Tibial nerve (tissue), 4 donors: Measurements from ENCODE around the gene SORCS2. TPM values are rescaled to one million over a fixed set of nuclear protein-coding genes. Genes with fewer than 3 reads are reported as not detected.

Source experiments
- DNase-seq, 2 donors: peaks; one replicate each; pipeline ENCODE4 v3.0.0-alpha.2; 2019; ENCODE audit warnings: low spot score in 2 of 2
- H3K27ac ChIP-seq, 4 donors: fragments of 200-600 bp; sonication (generic) in 3 of 4; one replicate each; pipeline ENCODE4 v1.5.1; 2017 to 2019; ENCODE audit warnings: mild to moderate bottlenecking in 1 of 4
- H3K27me3 ChIP-seq, 2 donors: fragments of 200-600 bp; sonication (generic) in 1 of 2; one replicate each; pipeline versions ENCODE4 v1.5.1 to v1.6.0; 2017 to 2019
- H3K36me3 ChIP-seq, 3 donors: fragments of 200-600 bp; sonication (generic); one replicate each; pipeline ENCODE4 v1.5.1; 2018 to 2019
- H3K4me1 ChIP-seq, 4 donors: fragments of 200-600 bp; sonication (generic) in 3 of 4; one replicate each; pipeline ENCODE4 v1.5.1; 2017 to 2019
- H3K4me3 ChIP-seq, 4 donors: fragments of 200-600 bp; sonication (generic) in 3 of 4; one replicate each; pipeline ENCODE4 v1.5.1; 2017 to 2019; ENCODE audit warnings: mild to moderate bottlenecking in 1 of 4, moderate library complexity in 1 of 4
- H3K9me3 ChIP-seq, 4 donors: fragments of 200-600 bp; sonication (generic) in 3 of 4; one replicate each; pipeline ENCODE4 v1.5.1; 2017 to 2019
- EP300 ChIP-seq, 2 donors: sonication (generic); formaldehyde crosslinking; IDR thresholded peaks; one replicate each; pipeline ENCODE4 v1.6.1; 2017; ENCODE audit warnings: antibody characterized with exemption in 2 of 2, mild to moderate bottlenecking in 1 of 2
- POLR2A ChIP-seq, 2 donors: fragments of 450-650 bp; IDR thresholded peaks; one replicate each; pipeline ENCODE4 v1.6.1; 2017; ENCODE audit warnings: antibody characterized with exemption in 2 of 2, mild to moderate bottlenecking in 2 of 2, moderate library complexity in 2 of 2
- WGBS, 2 donors: methylation state at CpG; one replicate each; pipeline ENCODE4 v1.1.5; 2018; 5-methylcytosine and 5-hydroxymethylcytosine counted together
- total RNA-seq, 4 donors: library from RNA; depleted of rRNA; stranded (reverse); fragments of >200 nt; gene quantifications; one replicate each; pipeline ENCODE4 v1.1.0, GENCODE V29; 2016
- TF ChIP-seq, protein P1 (sequence below), 5 experiments: fragments of 200-600 bp in 3 of 5; fragments of 450-650 bp in 2 of 5; sonication (generic) in 3 of 5; IDR thresholded peaks; one replicate each; pipeline ENCODE4 v1.5.1; 2016 to 2019; ENCODE audit warnings: antibody characterized with exemption in 5 of 5, mild to moderate bottlenecking in 3 of 5, moderate library complexity in 2 of 5

The SORCS2 gene
- total RNA-seq, 4 donors from 2014 or later: 15.6 to 48.9 (median 38.3) TPM

DNA sequence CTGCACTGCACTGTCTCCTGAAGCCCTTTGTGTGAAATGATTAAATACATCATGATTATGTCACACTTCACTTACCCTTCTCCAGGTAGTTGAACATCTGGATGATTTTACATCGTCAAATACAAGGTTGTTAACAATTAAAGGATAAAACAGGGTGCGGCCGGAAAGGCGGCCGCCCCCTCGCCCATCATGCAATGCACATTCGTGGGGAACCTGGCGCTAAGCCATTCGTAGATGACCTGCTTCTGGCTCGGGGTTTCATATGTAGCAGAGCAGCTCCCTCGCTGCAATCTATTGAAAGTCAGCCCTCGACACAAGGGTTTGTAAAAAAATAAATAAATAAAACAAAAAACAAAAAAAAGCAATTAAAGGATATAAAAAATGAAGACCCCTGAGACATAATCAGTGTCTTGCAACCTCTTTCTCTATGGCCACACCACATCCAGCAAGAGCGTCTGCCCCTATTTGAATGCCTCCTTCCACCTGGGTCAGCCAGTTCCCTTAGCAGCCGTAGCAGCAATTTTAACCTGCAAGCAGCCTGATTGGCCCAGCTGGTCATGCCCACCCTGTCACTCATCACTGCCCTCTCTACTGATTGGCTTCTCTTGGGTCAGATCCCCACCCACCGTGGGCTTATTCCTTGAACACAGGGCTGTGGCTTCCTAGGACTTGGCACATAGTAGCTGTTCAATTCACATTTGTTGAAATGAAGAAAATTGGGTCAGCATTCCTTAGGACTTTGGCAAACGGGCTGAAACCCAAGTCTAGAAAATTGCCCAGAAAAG is 390.2 kb downstream of the SORCS2 start:
- Histone ChIP-seq H3K27ac (no peak overlapping the region), H3K4me1 (peaks cover 0 to 23% (median 3%) of the 10 kb centered on the region in 4 donors), H3K4me3 (no peak overlapping the region), H3K36me3 (peaks cover 0 to 12% (median 0%) of the 10 kb centered on the region in 3 donors), H3K9me3 (peaks cover 0 to 42% (median 9%) of the 10 kb centered on the region in 4 donors), H3K27me3 (no peaks in the 10 kb centered on the region)
- TF ChIP-seq EP300 (IDR thresholded peaks at IDR 0.05) (no peak), POLR2A (IDR thresholded peaks at IDR 0.05) (no peak)
- TF ChIP-seq, protein P1, sequence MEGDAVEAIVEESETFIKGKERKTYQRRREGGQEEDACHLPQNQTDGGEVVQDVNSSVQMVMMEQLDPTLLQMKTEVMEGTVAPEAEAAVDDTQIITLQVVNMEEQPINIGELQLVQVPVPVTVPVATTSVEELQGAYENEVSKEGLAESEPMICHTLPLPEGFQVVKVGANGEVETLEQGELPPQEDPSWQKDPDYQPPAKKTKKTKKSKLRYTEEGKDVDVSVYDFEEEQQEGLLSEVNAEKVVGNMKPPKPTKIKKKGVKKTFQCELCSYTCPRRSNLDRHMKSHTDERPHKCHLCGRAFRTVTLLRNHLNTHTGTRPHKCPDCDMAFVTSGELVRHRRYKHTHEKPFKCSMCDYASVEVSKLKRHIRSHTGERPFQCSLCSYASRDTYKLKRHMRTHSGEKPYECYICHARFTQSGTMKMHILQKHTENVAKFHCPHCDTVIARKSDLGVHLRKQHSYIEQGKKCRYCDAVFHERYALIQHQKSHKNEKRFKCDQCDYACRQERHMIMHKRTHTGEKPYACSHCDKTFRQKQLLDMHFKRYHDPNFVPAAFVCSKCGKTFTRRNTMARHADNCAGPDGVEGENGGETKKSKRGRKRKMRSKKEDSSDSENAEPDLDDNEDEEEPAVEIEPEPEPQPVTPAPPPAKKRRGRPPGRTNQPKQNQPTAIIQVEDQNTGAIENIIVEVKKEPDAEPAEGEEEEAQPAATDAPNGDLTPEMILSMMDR (IDR thresholded peaks at IDR 0.05): no peak
- no peak for DNase-seq
- 89 to 90% methylated on average over 16 of the region's 16 CpGs for whole genome bisulfite sequencing, 2 donors

DNA sequence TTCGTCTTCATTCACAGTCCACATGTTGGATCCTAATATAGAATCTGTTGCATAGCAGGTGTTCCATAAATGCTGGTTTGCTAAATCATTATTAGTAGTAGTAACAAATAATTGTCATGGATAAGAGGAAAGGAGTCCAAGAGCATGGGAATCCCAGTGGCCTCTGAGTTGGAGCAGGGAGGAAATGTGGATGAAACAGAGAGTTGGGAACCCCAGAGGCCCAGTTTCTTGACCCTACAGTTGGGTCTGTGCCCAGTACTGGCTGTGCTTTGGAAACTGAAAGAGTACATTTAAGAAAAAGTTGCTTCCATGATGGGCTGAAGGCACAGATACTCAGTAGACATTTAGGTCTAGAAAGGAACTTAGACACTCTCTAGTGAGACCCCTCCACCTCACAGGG is 391.8 kb downstream of the SORCS2 start:
- WGBS, 2 donors: 66 to 90% methylated on average over 1 of the region's 1 CpG
- peak in 1 of 2 donors; percentile 14 for DNase-seq

DNA sequence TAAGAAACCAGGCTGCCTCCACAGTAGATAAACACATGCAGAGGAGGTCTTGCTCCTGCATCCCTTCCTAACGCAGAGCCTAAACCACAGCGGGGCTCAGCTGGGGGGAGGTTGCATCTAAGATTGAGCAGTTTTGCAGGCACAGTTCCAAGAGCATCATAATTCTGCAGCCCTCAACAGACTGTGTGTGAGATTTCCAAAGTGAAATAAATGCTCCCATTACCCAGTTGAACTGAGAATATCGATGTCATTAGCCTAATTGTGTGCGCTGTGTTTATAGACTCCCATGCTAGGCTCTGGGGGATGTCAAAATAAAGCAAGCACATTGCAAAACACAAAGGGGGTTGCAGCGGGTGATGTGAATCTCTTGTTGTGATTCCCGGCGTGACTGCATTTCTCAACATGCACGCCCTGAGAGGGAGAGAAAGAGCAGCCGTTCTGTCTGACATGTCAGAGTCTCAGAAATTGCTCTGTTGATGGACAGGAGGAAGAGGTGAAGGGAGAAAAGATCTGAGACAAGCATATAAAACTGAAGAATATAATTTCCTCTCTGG is 392.3 kb downstream of the SORCS2 start:
- Histone ChIP-seq H3K27me3 (no peaks in the 10 kb centered on the region), H3K36me3 (no peaks in the 10 kb centered on the region), H3K27ac (no peak overlapping the region), H3K4me3 (no peak overlapping the region), H3K4me1 (peaks cover 0 to 23% (median 3%) of the 10 kb centered on the region in 4 donors), H3K9me3 (peaks cover 0 to 20% (median under 1%) of the 10 kb centered on the region in 4 donors)
- DNase-seq: no peak
- 44 to 46% methylated on average over 9 of the region's 9 CpGs for WGBS, 2 donors
- TF ChIP-seq EP300 (IDR thresholded peaks at IDR 0.05) (no peak), POLR2A (IDR thresholded peaks at IDR 0.05) (no peak)
- TF ChIP-seq, protein P1 (IDR thresholded peaks at IDR 0.05): no peak

More for the DNA sequence above, 391.8 kb downstream of the SORCS2 start:
- Histone ChIP-seq H3K36me3 (no peaks in the 10 kb centered on the region), H3K9me3 (peaks cover 0 to 26% (median 1%) of the 10 kb centered on the region in 4 donors), H3K27ac (no peak overlapping the region), H3K4me3 (no peak overlapping the region), H3K4me1 (peaks cover 0 to 23% (median 3%) of the 10 kb centered on the region in 4 donors), H3K27me3 (no peaks in the 10 kb centered on the region)
- TF ChIP-seq EP300 (IDR thresholded peaks at IDR 0.05) (no peak), POLR2A (IDR thresholded peaks at IDR 0.05) (no peak)
- TF ChIP-seq, protein P1 (IDR thresholded peaks at IDR 0.05): no peak

DNA sequence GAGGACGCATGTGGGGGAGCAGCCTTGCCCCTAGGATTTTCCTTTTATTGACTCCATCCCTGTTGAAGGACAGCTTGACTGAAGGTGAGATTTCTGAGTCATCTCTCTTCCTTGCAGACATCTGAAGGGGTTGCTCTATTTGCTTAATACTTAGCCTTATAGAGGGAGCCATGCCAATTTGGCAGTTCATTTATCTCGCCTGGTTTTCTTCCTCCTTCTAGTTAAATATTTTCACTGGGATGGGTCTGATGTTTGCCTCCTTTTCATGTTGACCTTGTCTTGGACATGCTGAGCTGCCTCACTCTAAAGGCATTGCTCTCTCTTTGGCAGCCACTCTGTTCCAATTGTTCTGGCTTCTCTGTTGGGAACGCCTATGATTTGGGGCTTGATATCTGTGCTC is 393.4 kb downstream of the SORCS2 start:
- WGBS, 2 donors: 68 to 69% methylated on average over 3 of the region's 3 CpGs
- DNase-seq: no peak
- H3K4me3 ChIP-seq: no peak overlapping the region

More for the DNA sequence above, 393.4 kb downstream of the SORCS2 start:
- TF ChIP-seq, protein P1 (IDR thresholded peaks at IDR 0.05): no peak
- TF ChIP-seq POLR2A (IDR thresholded peaks at IDR 0.05) (no peak), EP300 (IDR thresholded peaks at IDR 0.05) (no peak)
- peaks cover 0 to 23% (median 3%) of the 10 kb centered on the region in 4 donors for H3K4me1 ChIP-seq
- H3K27ac ChIP-seq: peak overlapping the region in 1 of 4 donors; percentile 7
- H3K27me3 ChIP-seq: no peaks in the 10 kb centered on the region
- H3K36me3 ChIP-seq: no peaks in the 10 kb centered on the region
- peaks cover 0 to 11% (median 0%) of the 10 kb centered on the region in 4 donors for H3K9me3 ChIP-seq
